ENCODE results near the gene ITPR2.

- no peak for TF ChIP-seq EZH2phosphoT487 (IDR thresholded peaks at IDR 0.05; ENCODE audit: borderline replicate concordance, low read depth)
- TF ChIP-seq FOXJ3 (CRISPR knock-in tag; IDR thresholded peaks at IDR 0.05), result no peak
- TF ChIP-seq TEAD4 (IDR thresholded peaks at IDR 0.05; ENCODE audit: borderline replicate concordance, insufficient read depth), result no peak
- no peak for TF ChIP-seq RCOR1 (IDR thresholded peaks at IDR 0.05; ENCODE audit: low read length)
- TF ChIP-seq CTCF (IDR thresholded peaks at IDR 0.05), result no peak
- no peak for TF ChIP-seq GABPA (IDR thresholded peaks at IDR 0.05; ENCODE audit: low read depth)
- TF ChIP-seq TAF1 (IDR thresholded peaks at IDR 0.05; ENCODE audit: borderline replicate concordance, low read depth, low read length), result no peak
- TF ChIP-seq YY1 (IDR thresholded peaks at IDR 0.05; ENCODE audit: low read depth), result no peak
These were observed 462.9 kb downstream of the ITPR2 start for GRCh38 chr12:26370098-26370497.
